Measurements from ENCODE around the gene VNN1.

DNA sequence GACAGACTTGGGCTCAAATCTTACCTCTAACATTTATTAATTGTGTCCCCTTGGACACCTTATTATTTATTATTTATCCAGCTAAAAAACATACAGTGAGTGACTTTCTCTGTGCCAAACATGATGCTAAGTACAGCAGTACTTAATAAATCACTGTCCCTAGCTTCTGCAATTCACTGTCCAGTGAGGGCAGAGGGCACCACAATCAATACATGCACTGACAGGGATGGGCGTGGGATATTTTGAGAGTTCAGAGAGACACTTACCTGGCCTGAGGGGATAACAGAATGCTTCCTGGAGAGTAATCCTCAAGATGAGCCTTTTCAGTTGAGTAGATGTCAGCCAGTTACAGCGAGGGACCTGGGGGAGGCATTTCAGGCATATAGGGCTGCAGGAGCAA lies 80.5 kb downstream of the VNN1 start:
- TF ChIP-seq CTCF (IDR thresholded peaks at IDR 0.05; ENCODE audit: borderline replicate concordance, extremely low read depth, low read length, poor library complexity, severe bottlenecking) (no peak), EZH2 (IDR thresholded peaks at IDR 0.05; ENCODE audit: borderline replicate concordance, low read depth, low read length, severe bottlenecking) (no peak)

All from DND-41 (cell line).